ENCODE results near the gene TMEM239.
"Not testable (repeated sequence)": the region's sequence is repeated elsewhere in the genome, so short reads cannot be mapped to it uniquely, and the experiment has no call there.

Gene TMEM239

GRCh38 chr20:2799688-2800520 lies 16.3 kb upstream of the TMEM239 start:
- DNase-seq (ENCODE audit: low read depth): no peak

GRCh38 chr20:2800521-2801285 lies 15.5 kb upstream of the TMEM239 start, which contains the start of gene CPXM1:
Gene CPXM1 (minus strand): TSS chr20:2800627. CDS start chr20:2800572, 55 bp downstream.
- DNase-seq (ENCODE audit: low read depth): no peak

GRCh38 chr20:2801286-2801728 lies 14.9 kb upstream of the TMEM239 start:
- DNase-seq (ENCODE audit: low read depth): no peak

- no peak for DNase-seq (ENCODE audit: low read depth)
Observed at GRCh38 chr20:2804041-2804828, 11.9 kb upstream of the TMEM239 start.

- no peak for DNase-seq (ENCODE audit: low read depth)
Observed at GRCh38 chr20:2804852-2805688, 11.1 kb upstream of the TMEM239 start.

- DNase-seq (ENCODE audit: low read depth): no peak
Observed at GRCh38 chr20:2805689-2806350, 10.3 kb upstream of the TMEM239 start.

GRCh38 chr20:2806351-2806701 lies 9.8 kb upstream of the TMEM239 start:
- no peak for DNase-seq (ENCODE audit: low read depth)

GRCh38 chr20:2807019-2807418 lies 9.1 kb upstream of the TMEM239 start:
- DNase-seq (ENCODE audit: low read depth): no peak

GRCh38 chr20:2807929-2808328 lies 8.2 kb upstream of the TMEM239 start:
- not testable (repeated sequence) for DNase-seq (ENCODE audit: low read depth)

- no peak for DNase-seq (ENCODE audit: low read depth)
Observed at GRCh38 chr20:2809690-2810089, 6.5 kb upstream of the TMEM239 start.

- no peak for DNase-seq (ENCODE audit: low read depth)
Observed at GRCh38 chr20:2812189-2812588, 4.0 kb upstream of the TMEM239 start.

GRCh38 chr20:2814076-2814475 lies 2.1 kb upstream of the TMEM239 start:
- no peak for DNase-seq (ENCODE audit: low read depth)

GRCh38 chr20:2814587-2815051 lies 1.5 kb upstream of the TMEM239 start, which contains the start of gene C20orf141:
Gene C20orf141 (plus strand): TSS chr20:2814987. CDS start chr20:2815185, 198 bp downstream.
- no peak for DNase-seq (ENCODE audit: low read depth)

- no peak for DNase-seq (ENCODE audit: low read depth)
Observed at GRCh38 chr20:2815242-2815900, 793 bp upstream of the TMEM239 start.

- DNase-seq (ENCODE audit: low read depth): no peak
Observed at GRCh38 chr20:2816583-2817340, 598 bp downstream of the TMEM239 start.

- no peak for DNase-seq (ENCODE audit: low read depth)
Observed at GRCh38 chr20:2817341-2817726, 1.2 kb downstream of the TMEM239 start.

GRCh38 chr20:2817891-2818595 lies 1.9 kb downstream of the TMEM239 start:
- DNase-seq (ENCODE audit: low read depth): no peak

- no peak for DNase-seq (ENCODE audit: low read depth)
Observed at GRCh38 chr20:2820084-2820895, 4.1 kb downstream of the TMEM239 start.
